NB4 (cell line): ENCODE results near the gene TRMT2A.

Source experiments
- CTCF ChIP-seq: IDR thresholded peaks from one replicate; pipeline ENCODE4 v1.5.1; 2012; ENCODE audit warnings: low read depth, low read length
- POLR2A ChIP-seq: IDR thresholded peaks from 2 replicates; pipeline ENCODE4 v1.6.1; 2011; ENCODE audit warnings: mild to moderate bottlenecking; ENCODE audit not compliant: insufficient read length; ENCODE audit errors: extremely low read depth

GRCh38 chr22:20106849-20107237 lies 10.2 kb downstream of the TRMT2A start:
- TF ChIP-seq POLR2A: no peak
- TF ChIP-seq CTCF: no peak
